ENCODE data around the gene PKMYT1.

Gene PKMYT1

DNA sequence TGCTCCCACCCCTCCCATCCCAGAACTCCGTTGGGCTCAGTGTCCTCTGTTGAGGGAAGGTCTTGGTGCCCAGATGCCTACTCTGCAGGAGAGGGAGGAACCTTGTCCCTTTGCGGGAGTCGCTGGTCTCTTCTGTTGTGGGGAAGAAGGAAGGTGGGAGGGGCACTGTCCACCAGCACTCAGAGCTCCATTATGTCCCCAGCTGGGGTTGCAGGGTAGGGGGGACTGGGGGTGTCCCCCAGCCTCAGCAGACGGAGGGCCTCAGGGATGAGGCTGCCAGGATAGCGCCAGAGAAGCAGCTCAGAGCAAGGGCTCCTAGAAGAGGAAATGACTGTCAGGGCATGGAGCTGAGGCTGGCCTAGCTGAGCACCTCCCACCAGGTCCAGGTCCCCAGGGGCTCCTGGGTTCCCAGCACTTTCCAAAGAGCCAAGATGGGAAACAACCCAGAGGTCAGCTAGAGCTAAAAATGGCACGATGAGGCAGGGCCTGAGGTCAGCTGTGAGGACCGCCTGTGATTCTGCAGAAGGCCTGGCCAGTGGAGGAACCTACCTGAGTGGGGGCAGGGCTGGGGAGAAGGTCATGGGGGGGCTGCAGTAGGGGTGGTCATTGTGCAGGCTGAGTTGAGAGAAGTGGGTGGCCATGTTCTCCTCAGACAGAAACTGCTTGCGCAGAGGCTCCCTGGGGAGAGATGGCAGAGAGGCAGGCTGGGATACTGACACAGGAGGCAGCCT, 42.6 kb upstream of the PKMYT1 start:
- Mint-ChIP-seq H3K27ac (ENCODE audit: low read depth) (peak overlapping the region; percentile 66), H3K4me1 (peaks cover 41% of the 10 kb centered on the region), H3K36me3 (ENCODE audit: insufficient read depth) (peaks cover 16% of the 10 kb centered on the region), H3K4me3 (peak overlapping the region; percentile 76), H3K9me3 (no peaks in the 10 kb centered on the region), H3K27me3 (no peaks in the 10 kb centered on the region)
- DNase-seq (ENCODE audit: low spot score in 2 of 2) = no peak
- ATAC-seq (replicated peaks; ENCODE audit: extremely low read depth, poor library complexity, severe bottlenecking) = no peak

GRCh38 chr16:3022208-3022683, 42.0 kb upstream of the PKMYT1 start:
- no peaks in the 10 kb centered on the region for H3K27me3 Mint-ChIP-seq
- peak overlapping the region; percentile 76 for H3K4me3 Mint-ChIP-seq
- ATAC-seq (replicated peaks; ENCODE audit: extremely low read depth, poor library complexity, severe bottlenecking) (peak; percentile 16), DNase-seq (ENCODE audit: low spot score in 2 of 2) (peak in 1 of 2 donors; percentile 40)
- no peaks in the 10 kb centered on the region for H3K9me3 Mint-ChIP-seq
- H3K27ac Mint-ChIP-seq (ENCODE audit: low read depth) = peak overlapping the region; percentile 66
- H3K36me3 Mint-ChIP-seq (ENCODE audit: insufficient read depth) = peaks cover 14% of the 10 kb centered on the region
- peaks cover 41% of the 10 kb centered on the region for H3K4me1 Mint-ChIP-seq

GRCh38 chr16:3021449-3022207, 41.4 kb upstream of the PKMYT1 start:
- DNase-seq (ENCODE audit: low spot score in 2 of 2) = peak in 1 of 2 donors; percentile 41
- ATAC-seq (replicated peaks; ENCODE audit: extremely low read depth, poor library complexity, severe bottlenecking) = no peak
- Mint-ChIP-seq H3K4me3 (peak overlapping the region; percentile 76), H3K4me1 (peaks cover 41% of the 10 kb centered on the region), H3K27ac (ENCODE audit: low read depth) (peak overlapping the region; percentile 66), H3K36me3 (ENCODE audit: insufficient read depth) (peaks cover 14% of the 10 kb centered on the region), H3K9me3 (no peaks in the 10 kb centered on the region), H3K27me3 (no peaks in the 10 kb centered on the region)

DNA sequence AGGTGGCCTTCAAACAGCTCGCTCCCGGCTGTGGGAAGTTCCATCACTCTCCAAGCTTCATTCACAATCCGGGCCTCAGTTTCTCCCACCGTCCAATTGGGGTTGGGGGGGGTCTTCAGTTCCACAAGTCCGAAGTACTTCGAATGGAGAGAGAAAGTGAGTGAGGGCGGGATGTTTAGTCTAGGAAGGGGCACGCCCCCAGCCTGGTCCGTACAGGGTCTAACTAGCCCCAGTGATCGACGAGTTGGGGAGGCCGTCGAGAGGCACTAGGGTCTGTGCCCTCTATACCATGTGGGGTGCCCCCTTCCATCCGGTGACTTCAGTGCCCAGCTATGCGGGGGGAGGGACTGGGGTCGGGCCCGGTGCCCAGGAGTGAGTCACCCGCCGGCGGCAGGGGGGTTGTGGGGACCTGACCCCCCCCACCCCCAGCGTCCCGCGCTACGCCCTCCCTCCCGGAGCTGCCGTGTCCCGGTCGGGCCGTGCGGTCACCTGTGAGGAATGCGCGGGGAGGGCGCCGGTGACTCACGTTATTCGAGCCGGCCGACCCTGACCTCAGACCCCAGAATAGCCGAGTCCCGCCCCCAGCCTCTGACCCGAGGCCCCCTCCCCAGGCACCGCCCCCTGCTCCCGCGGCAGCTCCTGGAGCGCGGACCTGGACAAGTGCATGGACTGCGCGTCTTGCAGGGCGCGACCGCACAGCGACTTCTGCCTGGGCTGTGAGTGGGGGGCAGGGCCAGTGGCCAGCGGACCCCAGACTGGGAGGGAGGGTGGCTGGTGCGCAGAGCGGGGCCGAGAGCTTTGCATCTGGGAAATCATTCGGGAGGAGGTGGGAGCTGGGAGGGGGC, 40.6 kb upstream of the PKMYT1 start:
- peak overlapping the region; percentile 66 for H3K27ac Mint-ChIP-seq (ENCODE audit: low read depth)
- DNase-seq (ENCODE audit: low spot score in 2 of 2) (peak in 1 of 2 donors; percentile 24), ATAC-seq (replicated peaks; ENCODE audit: extremely low read depth, poor library complexity, severe bottlenecking) (peak; percentile 2)
- H3K9me3 Mint-ChIP-seq = no peaks in the 10 kb centered on the region
- H3K4me3 Mint-ChIP-seq = peak overlapping the region; percentile 76
- H3K4me1 Mint-ChIP-seq = peaks cover 41% of the 10 kb centered on the region
- peaks cover 11% of the 10 kb centered on the region for H3K36me3 Mint-ChIP-seq (ENCODE audit: insufficient read depth)
- no peaks in the 10 kb centered on the region for H3K27me3 Mint-ChIP-seq

DNA sequence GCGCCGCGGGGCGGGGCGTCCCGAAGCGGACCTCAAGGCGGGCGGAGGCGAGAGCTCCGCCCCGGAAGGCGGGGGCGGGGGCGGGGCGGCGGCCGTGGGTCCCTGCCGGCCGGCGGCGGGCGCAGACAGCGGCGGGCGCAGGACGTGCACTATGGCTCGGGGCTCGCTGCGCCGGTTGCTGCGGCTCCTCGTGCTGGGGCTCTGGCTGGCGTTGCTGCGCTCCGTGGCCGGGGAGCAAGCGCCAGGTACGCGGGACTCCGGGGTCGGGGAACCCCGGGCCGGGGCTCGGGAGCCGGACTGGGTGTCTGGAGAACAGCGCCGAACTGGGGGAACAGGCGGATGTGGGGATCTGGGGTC, 40.0 kb upstream of the PKMYT1 start, which contains the start of gene TNFRSF12A:
Gene TNFRSF12A (plus strand): TSS at position 122 of the 357 bp plus-strand sequence. CDS start 30 bp downstream, at position 152.
- DNase-seq (ENCODE audit: low spot score in 2 of 2) = peak; percentile 36 to 44
- Mint-ChIP-seq H3K4me3 (peak within 1 kb of the TSS; percentile 76), H3K4me1 (peaks cover 41% of the 10 kb centered on the region), H3K36me3 (ENCODE audit: insufficient read depth) (peaks cover 11% of the 10 kb centered on the region), H3K27ac (ENCODE audit: low read depth) (peak within 1 kb of the TSS; percentile 67), H3K9me3 (no peaks in the 10 kb centered on the region), H3K27me3 (no peaks in the 10 kb centered on the region)
- ATAC-seq (replicated peaks; ENCODE audit: extremely low read depth, poor library complexity, severe bottlenecking) = peak; percentile 15

DNA sequence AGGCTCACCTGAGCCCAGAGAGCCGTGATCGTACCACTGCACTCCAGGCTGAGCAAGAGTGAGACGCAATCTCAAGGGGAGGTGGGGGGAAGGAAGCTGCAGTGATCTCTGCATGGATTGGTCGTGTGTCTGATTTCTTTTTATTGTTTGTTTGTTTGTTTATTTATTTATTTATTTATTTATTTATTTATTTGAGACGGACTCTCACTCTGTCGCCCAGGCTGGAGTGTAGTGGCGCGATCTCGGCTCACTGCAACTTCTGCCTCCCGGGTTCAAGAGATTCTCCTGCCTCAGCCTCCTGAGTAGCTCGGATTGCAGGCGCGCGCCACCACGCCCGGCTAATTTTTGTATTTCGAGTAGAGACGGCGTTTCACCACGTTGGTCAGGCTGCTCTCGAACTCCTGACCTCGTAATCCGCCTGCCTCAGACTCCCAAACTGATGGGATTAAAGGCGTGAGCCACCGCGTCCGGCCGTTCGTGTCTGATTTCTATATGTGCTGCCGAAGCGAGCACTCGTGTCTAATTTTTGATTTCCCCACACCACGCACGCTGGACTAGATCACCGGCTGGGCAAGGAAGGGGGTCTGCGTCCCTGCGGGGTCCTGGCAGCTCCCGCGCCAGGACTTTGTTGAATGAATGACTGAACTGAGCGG, 39.5 kb upstream of the PKMYT1 start:
- Mint-ChIP-seq H3K4me3 (peak overlapping the region; percentile 76), H3K4me1 (peaks cover 41% of the 10 kb centered on the region), H3K27me3 (no peaks in the 10 kb centered on the region), H3K9me3 (no peaks in the 10 kb centered on the region), H3K36me3 (ENCODE audit: insufficient read depth) (peaks cover 11% of the 10 kb centered on the region), H3K27ac (ENCODE audit: low read depth) (peak overlapping the region; percentile 67)
- ATAC-seq (replicated peaks; ENCODE audit: extremely low read depth, poor library complexity, severe bottlenecking) (no peak), DNase-seq (ENCODE audit: low spot score in 2 of 2) (no peak)

DNA sequence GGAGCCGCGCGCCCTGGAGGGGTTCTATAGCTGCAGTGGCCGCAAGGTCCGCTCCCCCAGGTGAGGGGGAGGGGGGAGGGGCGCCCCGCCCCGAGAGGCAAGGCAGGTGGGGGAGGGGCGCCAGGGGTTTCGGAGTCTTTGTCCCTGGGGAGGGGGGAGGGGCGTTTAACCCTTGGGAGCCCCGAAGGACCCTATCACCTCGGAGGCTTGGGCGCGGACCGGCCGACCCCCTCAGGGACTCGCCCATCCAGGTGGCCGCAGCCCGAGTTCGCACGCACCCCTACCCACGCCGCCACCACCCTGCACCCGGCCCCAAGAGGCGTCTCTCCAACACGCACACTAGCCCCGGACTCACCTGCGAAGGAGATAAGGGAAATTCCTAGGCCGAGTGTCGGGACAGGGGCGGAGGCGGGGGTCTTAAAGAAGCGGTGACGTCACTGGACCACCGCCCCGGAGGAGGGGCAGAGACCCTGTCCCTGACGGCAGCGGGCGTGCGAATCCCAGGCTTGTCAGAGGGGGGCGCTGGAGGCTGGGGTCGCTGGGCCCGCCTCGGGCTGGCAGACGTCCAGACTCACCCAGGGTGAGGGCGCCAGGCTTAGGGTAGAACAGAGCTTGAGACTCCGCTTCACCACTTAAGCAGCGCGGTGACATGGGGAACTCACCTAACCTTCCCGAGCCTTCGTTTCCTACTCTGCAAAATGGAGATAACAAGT, 37.7 kb upstream of the PKMYT1 start, which contains the start of gene CLDN6:
Gene CLDN6 (minus strand): TSS at position 390 of the 713 bp plus-strand sequence. CDS start 2,162 bp downstream, outside the sequence.
- peaks cover 8% of the 10 kb centered on the region for H3K27me3 Mint-ChIP-seq
- DNase-seq (ENCODE audit: low spot score in 2 of 2) = no peak
- H3K27ac Mint-ChIP-seq (ENCODE audit: low read depth) = no peak within 1 kb of the TSS
- peaks cover 30% of the 10 kb centered on the region for H3K4me1 Mint-ChIP-seq
- ATAC-seq (replicated peaks; ENCODE audit: extremely low read depth, poor library complexity, severe bottlenecking) = no peak
- H3K36me3 Mint-ChIP-seq (ENCODE audit: insufficient read depth) = peaks cover 5% of the 10 kb centered on the region
- H3K4me3 Mint-ChIP-seq = no peak within 1 kb of the TSS
- H3K9me3 Mint-ChIP-seq = no peaks in the 10 kb centered on the region

DNA sequence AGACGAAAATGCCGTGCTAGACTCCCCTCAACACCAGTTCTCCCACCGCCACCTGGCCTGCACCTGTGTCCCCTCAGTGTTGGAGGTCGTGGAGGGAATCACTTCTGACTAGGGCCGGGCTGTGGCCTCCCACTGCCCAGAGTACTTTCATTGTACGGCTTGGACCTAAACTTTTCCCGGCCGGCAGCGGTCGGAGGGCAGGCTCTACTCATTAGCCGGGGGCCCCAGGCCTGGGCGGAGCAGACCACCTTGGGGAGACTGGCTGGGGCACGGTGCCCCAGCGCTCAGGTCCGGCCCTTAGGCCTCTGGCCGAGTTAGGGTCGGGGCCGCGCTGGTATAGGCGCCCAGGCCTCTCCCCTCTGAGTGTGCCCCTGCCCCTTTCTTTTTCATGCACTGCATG, 37.1 kb upstream of the PKMYT1 start:
- ATAC-seq (replicated peaks; ENCODE audit: extremely low read depth, poor library complexity, severe bottlenecking) = no peak
- H3K4me3 Mint-ChIP-seq = no peak overlapping the region
- no peak overlapping the region for H3K27ac Mint-ChIP-seq (ENCODE audit: low read depth)
- H3K4me1 Mint-ChIP-seq = peaks cover 24% of the 10 kb centered on the region
- DNase-seq (ENCODE audit: low spot score in 2 of 2) = no peak
- H3K9me3 Mint-ChIP-seq = no peaks in the 10 kb centered on the region
- peaks cover 8% of the 10 kb centered on the region for H3K27me3 Mint-ChIP-seq
- H3K36me3 Mint-ChIP-seq (ENCODE audit: insufficient read depth) = peaks cover 5% of the 10 kb centered on the region

- H3K27me3 Mint-ChIP-seq = peaks cover 8% of the 10 kb centered on the region
- H3K4me1 Mint-ChIP-seq = peaks cover 10% of the 10 kb centered on the region
Measured at GRCh38 chr16:3015865-3016521, 35.7 kb upstream of the PKMYT1 start.

GRCh38 chr16:3014971-3015370, 34.7 kb upstream of the PKMYT1 start:
- peaks cover 3% of the 10 kb centered on the region for H3K4me1 Mint-ChIP-seq
- peaks cover 2% of the 10 kb centered on the region for H3K36me3 Mint-ChIP-seq (ENCODE audit: insufficient read depth)
- H3K9me3 Mint-ChIP-seq = no peaks in the 10 kb centered on the region
- no peak overlapping the region for H3K4me3 Mint-ChIP-seq
- DNase-seq (ENCODE audit: low spot score in 2 of 2) (no peak), ATAC-seq (replicated peaks; ENCODE audit: extremely low read depth, poor library complexity, severe bottlenecking) (no peak)
- no peak overlapping the region for H3K27ac Mint-ChIP-seq (ENCODE audit: low read depth)
- peaks cover 8% of the 10 kb centered on the region for H3K27me3 Mint-ChIP-seq

More at GRCh38 chr16:3015865-3016521, 35.7 kb upstream of the PKMYT1 start:
- Mint-ChIP-seq H3K27ac (ENCODE audit: low read depth) (no peak overlapping the region), H3K36me3 (ENCODE audit: insufficient read depth) (peaks cover 3% of the 10 kb centered on the region), H3K4me3 (no peak overlapping the region), H3K9me3 (no peaks in the 10 kb centered on the region)
- ATAC-seq (replicated peaks; ENCODE audit: extremely low read depth, poor library complexity, severe bottlenecking) (no peak), DNase-seq (ENCODE audit: low spot score in 2 of 2) (no peak)
